Muscle layer of colon (tissue), 2 donors: ENCODE measurements around the gene SPRED2.
"Not testable (repeated sequence)": the region's sequence is repeated elsewhere in the genome, so short reads cannot be mapped to it uniquely, and the experiment has no call there.

Source experiments
- H3K27ac ChIP-seq: one replicate; pipeline ENCODE4 v1.7.0; 2013; ENCODE audit warnings: low read depth, mild to moderate bottlenecking, low read length, moderate library complexity
- H3K27me3 ChIP-seq, 2 donors: one replicate each; pipeline ENCODE4 v1.7.0; 2013; ENCODE audit warnings: low read length in 2 of 2, mild to moderate bottlenecking in 2 of 2; ENCODE audit not compliant: insufficient read depth in 2 of 2, control insufficient read depth in 1 of 2
- H3K36me3 ChIP-seq: one replicate; pipeline ENCODE4 v1.7.0; 2013; ENCODE audit warnings: mild to moderate bottlenecking, low read length; ENCODE audit not compliant: insufficient read depth
- H3K4me1 ChIP-seq: one replicate; pipeline ENCODE4 v1.7.0; 2013; ENCODE audit warnings: mild to moderate bottlenecking, low read length; ENCODE audit not compliant: insufficient read depth
- H3K4me3 ChIP-seq, 2 donors: one replicate each; pipeline ENCODE4 v1.7.0; 2013; ENCODE audit warnings: low read length in 2 of 2, low read depth in 1 of 2, mild to moderate bottlenecking in 1 of 2, moderate library complexity in 1 of 2
- H3K9ac ChIP-seq: one replicate; pipeline ENCODE4 v1.7.0; 2013; ENCODE audit warnings: low read length
- H3K9me3 ChIP-seq: one replicate; pipeline ENCODE4 v1.7.0; 2013; ENCODE audit warnings: mild to moderate bottlenecking, low read length
- donor health status: abdominal sarcoma.
- donor health status: Adenocarcinoma of cecum.

SPRED2 gene

DNA sequence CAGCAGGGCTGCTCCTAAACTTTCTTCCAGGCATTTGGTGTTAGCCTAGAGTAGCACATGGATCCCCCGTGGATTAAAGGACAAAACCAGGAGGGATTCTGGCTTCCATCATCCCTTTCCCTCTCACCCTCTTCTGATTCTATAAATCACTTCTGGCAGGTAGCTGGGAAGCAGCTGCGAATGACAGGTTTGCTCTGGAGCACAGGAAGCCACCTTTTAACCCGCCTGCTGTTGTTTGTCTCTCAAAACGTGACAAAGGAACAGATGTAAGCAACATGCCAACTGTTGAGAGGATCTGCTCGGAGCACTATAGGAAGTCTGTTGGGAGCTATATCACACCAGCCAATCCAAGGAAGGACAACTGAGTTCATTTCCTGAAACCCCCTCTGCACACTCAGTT lies 102.9 kb downstream of the SPRED2 start:
- H3K9me3 ChIP-seq, result no peaks in the 10 kb centered on the region
- no peak overlapping the region for H3K4me3 ChIP-seq
- no peaks in the 10 kb centered on the region for H3K27me3 ChIP-seq
- no peak overlapping the region for H3K27ac ChIP-seq
- no peaks in the 10 kb centered on the region for H3K4me1 ChIP-seq
- no peak overlapping the region for H3K9ac ChIP-seq
- peaks cover 17% of the 10 kb centered on the region for H3K36me3 ChIP-seq

DNA sequence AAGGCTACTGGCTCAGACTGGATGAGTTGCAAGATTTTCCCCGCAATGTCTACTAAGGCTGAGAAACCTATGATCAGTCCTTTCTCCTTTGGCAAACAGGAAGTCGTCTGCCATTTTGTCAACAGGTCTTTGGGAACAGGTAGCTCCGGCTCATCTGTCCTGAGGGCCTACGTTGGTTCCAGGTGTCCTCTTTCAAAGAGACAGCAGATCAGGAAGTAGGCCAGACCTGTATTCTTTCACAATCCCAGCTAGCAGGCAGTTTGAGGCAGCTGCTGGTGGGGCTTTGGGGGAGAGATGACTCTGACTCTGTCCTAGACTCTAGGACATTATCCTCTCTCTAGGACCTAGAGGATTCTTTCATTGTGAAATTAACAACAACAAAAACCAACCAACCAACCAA lies 106.1 kb downstream of the SPRED2 start:
- H3K27ac ChIP-seq, result no peak overlapping the region
- no peaks in the 10 kb centered on the region for H3K9me3 ChIP-seq
- no peak overlapping the region for H3K9ac ChIP-seq
- H3K4me3 ChIP-seq, result no peak overlapping the region
- peaks cover 6% of the 10 kb centered on the region for H3K36me3 ChIP-seq
- H3K27me3 ChIP-seq, result no peaks in the 10 kb centered on the region
- no peaks in the 10 kb centered on the region for H3K4me1 ChIP-seq

DNA sequence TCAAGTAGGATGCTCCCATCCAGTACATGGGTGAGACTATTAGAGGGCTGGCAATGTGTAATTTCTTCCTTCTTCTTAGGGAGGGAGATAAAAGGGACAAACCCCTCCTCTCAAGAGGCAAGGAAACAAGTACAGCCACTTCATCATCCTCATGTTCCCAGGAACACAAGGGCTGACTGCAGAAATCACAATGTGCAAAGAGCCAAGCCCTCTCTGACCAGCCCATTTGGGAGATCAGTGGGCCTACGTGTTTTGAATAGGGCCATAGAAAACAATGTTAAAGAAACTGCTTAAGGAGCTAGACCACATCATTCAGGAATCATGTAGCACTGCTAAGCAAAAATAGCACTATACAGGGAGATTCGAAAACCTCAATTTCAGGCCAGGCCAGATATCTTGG lies 107.3 kb downstream of the SPRED2 start:
- H3K9me3 ChIP-seq, result no peaks in the 10 kb centered on the region
- no peaks in the 10 kb centered on the region for H3K27me3 ChIP-seq
- no peak overlapping the region for H3K4me3 ChIP-seq
- H3K9ac ChIP-seq, result no peak overlapping the region
- peaks cover 3% of the 10 kb centered on the region for H3K4me1 ChIP-seq
- no peak overlapping the region for H3K27ac ChIP-seq
- peaks cover 6% of the 10 kb centered on the region for H3K36me3 ChIP-seq

DNA sequence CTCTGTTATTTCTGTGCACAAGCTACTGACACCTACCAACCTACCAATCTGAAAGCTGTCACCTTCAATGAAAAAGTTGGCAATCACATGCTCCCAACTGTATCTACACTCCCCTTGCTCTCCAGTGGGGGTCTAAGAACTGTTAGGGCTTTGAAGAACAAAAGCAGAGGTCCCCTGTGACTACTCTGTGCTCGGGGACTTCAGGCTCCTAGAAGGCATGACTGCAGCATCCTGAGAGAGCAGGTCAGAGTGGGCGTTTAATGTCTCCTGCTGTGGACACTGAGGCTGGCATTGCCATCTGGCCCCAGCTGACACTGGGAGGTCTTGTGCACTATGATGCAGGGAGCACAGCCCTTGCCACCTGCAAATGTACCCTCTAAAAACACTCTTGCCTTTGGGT lies 111.5 kb downstream of the SPRED2 start:
- Histone ChIP-seq H3K27ac (no peak overlapping the region), H3K9me3 (no peaks in the 10 kb centered on the region), H3K4me1 (peaks cover 7% of the 10 kb centered on the region)

DNA sequence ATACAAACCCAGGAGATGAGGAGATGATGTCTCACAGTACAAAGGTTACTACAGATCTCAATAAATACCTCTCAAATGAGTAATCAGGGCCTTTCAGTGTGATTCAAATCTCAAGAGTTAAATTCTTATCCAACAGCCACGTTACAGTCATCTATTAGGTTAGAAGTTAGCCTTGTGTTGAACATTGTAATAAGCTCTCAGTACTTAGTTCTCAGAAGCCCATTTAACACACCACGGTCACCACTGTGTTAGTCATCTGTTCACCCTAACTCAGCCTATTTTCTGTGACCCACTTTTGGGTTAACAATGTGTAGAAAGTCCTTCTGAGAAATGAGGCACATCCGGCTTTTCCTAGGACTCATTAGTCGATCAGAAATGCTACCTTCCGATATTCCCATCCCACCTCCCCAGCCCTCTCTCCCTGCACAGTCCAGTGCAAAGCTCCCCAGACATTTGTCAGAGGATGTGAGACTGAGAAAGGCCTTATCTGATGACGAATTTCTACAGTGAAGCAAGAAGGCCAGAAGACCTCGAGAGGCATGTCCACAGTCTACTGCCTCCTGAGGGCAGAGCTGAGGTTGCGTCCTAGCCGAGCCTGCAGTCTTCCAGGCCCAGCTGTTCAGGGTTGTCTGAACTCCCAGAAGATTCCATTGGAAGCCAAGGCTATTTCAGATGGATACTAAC lies 112.2 kb downstream of the SPRED2 start:
- no peaks in the 10 kb centered on the region for H3K9me3 ChIP-seq
- H3K27me3 ChIP-seq, result no peaks in the 10 kb centered on the region
- no peaks in the 10 kb centered on the region for H3K36me3 ChIP-seq
- no peak overlapping the region for H3K9ac ChIP-seq
- peaks cover 7% of the 10 kb centered on the region for H3K4me1 ChIP-seq
- no peak overlapping the region for H3K27ac ChIP-seq
- H3K4me3 ChIP-seq, result no peak overlapping the region

More for the DNA sequence above, 111.5 kb downstream of the SPRED2 start:
- no peak overlapping the region for H3K4me3 ChIP-seq
- H3K36me3 ChIP-seq, result no peaks in the 10 kb centered on the region
- no peaks in the 10 kb centered on the region for H3K27me3 ChIP-seq
- no peak overlapping the region for H3K9ac ChIP-seq

DNA sequence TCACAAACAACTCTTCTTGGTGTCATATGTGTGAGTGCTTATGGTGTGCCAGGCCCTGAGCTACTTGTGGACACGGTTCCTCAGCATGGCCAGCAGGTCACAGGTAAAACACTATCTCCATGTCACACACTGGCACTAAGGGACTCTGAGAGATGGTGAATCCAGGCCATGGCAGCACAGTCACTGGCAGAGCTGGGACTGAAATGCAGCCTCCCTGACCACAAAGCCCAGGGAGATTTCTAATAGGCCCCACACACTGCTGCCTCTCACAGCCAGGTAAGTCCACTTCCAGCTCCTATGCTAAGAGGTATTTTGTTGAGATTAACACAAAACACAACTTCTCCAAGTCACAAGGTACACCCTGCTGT lies 112.7 kb downstream of the SPRED2 start:
- Histone ChIP-seq H3K27me3 (no peaks in the 10 kb centered on the region), H3K4me1 (peaks cover 7% of the 10 kb centered on the region), H3K36me3 (no peaks in the 10 kb centered on the region), H3K9ac (no peak overlapping the region), H3K9me3 (no peaks in the 10 kb centered on the region), H3K27ac (no peak overlapping the region), H3K4me3 (no peak overlapping the region)

DNA sequence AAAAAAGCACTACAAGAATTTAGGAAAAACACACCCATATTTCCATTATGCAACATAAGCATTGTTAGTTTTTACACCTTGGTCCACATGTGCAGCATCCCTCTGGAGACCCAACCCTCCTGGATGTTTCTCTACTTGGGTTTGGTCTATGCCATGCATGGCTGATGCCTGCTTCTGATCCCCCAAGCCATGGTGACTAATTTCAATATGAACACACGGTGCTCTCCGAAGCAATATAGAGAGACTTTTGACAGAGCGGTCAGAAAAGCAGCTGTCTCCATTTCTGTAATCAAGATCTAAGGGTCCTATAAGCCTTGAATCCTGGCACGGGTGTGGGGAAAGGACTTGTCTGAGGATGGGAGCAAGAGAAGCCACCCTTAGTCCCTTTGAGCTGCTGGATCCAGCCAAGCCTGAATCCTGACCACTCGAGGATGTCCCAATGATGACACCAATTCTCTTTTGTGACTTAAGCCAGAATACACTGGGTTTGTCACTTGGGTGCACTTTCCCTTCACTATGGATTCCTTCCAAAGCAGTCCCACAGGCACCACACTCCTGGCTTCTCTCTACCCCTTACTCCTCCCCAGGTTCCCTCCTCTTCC lies 113.2 kb downstream of the SPRED2 start:
- no peaks in the 10 kb centered on the region for H3K9me3 ChIP-seq
- H3K27me3 ChIP-seq, result no peaks in the 10 kb centered on the region
- no peak overlapping the region for H3K27ac ChIP-seq
- H3K9ac ChIP-seq, result no peak overlapping the region
- H3K36me3 ChIP-seq, result no peaks in the 10 kb centered on the region
- H3K4me1 ChIP-seq, result peaks cover 7% of the 10 kb centered on the region
- no peak overlapping the region for H3K4me3 ChIP-seq

DNA sequence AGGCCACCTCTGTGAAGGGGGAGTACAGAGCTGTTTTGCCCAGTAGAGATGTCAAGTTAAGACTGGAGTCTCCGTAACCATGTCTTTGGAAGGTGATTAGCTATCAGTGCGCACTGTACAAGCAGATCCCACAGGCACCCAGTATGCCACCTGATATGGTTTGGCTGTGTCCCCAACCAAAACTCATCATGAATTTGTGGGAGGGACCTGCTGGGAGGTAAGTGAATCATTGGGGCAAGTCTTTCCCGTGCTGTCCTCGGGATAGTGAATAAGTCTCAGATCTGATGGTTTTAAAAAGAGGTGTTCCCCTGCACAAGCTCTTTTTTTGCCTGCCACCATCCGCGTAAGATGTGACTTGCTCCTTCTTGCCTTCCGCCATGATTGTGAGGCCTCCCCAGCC lies 114.6 kb downstream of the SPRED2 start:
- Histone ChIP-seq H3K27ac (no peak overlapping the region), H3K36me3 (peaks cover 10% of the 10 kb centered on the region), H3K27me3 (no peaks in the 10 kb centered on the region), H3K9ac (no peak overlapping the region), H3K4me3 (no peak overlapping the region), H3K4me1 (peaks cover 7% of the 10 kb centered on the region), H3K9me3 (no peaks in the 10 kb centered on the region)

DNA sequence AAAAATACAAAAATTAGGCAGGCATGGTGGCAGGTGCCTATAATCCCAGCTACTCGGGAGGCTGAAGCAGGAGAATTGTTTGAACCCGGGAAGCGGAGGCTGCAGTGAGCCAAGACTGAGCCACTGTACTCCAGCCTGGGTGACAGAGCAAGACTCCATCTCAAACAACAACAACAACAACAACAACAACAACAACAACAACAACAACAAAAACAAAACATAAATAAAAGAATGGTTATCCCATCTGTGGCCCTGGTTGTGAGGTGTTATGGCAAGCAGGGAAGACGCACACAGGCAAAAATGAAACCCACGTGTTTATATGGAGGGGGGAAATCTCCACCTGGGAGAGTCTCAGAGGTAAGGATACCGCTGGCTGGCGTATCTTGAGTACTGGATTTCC lies 115.0 kb downstream of the SPRED2 start:
- H3K36me3 ChIP-seq, result peaks cover 15% of the 10 kb centered on the region
- H3K9ac ChIP-seq, H3K27ac ChIP-seq, H3K4me1 ChIP-seq, H3K9me3 ChIP-seq, H3K27me3 ChIP-seq, H3K4me3 ChIP-seq: not testable (repeated sequence)

DNA sequence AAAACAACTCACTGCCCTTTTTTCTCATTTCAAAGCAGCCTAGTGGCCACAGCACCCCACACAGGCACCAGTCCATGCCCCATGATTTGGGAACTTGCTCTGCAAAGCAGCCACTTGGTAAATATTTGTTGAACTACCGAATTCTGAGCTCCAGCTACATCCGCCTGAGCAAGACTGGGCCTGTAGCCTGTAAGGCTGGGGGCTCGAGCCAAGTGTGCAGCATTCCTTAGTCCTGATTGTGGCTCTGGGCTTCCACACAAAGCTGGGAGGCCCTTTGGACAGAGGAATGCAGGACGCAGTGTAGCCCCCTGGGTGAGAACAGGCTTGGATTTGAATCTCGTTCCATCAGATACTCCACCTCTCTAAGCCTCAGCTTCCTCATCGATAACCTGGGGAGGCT lies 116.3 kb downstream of the SPRED2 start:
- Histone ChIP-seq H3K36me3 (peaks cover 20% of the 10 kb centered on the region), H3K4me1 (peaks cover 7% of the 10 kb centered on the region), H3K4me3 (no peak overlapping the region), H3K27me3 (no peaks in the 10 kb centered on the region), H3K27ac (no peak overlapping the region), H3K9ac (no peak overlapping the region), H3K9me3 (no peaks in the 10 kb centered on the region)

DNA sequence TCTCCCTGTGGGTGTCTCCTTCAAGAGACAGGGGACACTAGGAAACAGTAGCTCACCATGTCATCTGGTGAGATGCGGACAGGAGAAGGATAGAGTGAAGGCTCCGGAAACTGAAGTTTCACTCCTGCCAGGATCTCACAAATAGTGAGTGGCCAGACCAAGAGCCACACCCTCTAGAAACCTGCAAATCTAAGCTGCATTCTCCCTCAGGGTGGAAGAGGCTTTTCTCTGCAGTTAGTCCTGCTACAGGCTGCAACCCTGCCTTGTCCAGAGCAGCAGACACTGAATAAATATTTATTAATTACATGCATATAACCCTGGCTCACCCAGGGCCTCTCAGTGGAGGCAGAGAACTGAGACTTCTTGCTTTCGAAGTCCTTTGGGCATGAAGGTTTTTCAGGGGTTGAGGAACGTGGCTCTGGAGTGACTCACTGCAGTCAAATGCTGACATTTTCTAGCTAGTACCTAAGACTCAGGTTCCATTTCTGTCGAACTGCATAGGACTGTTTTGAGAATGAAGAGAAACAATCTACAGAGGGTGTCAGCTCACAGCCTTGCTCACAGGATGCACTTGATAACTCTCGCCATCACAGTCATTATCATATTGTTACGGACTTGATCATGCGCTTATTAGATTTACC lies 117.5 kb downstream of the SPRED2 start:
- Histone ChIP-seq H3K36me3 (peaks cover 20% of the 10 kb centered on the region), H3K4me3 (no peak overlapping the region), H3K27ac (no peak overlapping the region), H3K9ac (no peak overlapping the region), H3K4me1 (peaks cover 6% of the 10 kb centered on the region), H3K9me3 (no peaks in the 10 kb centered on the region), H3K27me3 (no peaks in the 10 kb centered on the region)

DNA sequence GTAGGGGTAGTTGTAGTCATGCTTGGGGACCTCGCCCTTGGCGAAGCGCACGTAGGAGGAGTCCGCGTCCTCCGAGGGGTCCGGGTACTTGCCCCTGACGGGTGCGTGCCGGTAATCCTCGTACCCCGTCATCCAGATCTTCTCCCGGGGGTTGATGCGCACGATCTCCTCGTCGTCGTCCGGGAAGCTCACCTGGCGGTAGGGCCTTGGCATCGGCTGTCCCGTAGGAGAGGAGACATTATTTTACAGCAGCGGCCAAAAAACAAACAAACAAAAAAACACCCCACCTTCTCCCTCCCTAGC lies 118.5 kb downstream of the SPRED2 start:
- no peak overlapping the region for H3K4me3 ChIP-seq
- peaks cover 12% of the 10 kb centered on the region for H3K4me1 ChIP-seq
- no peaks in the 10 kb centered on the region for H3K9me3 ChIP-seq
- H3K9ac ChIP-seq, result no peak overlapping the region
- H3K27ac ChIP-seq, result no peak overlapping the region
- no peaks in the 10 kb centered on the region for H3K27me3 ChIP-seq
- H3K36me3 ChIP-seq, result peaks cover 20% of the 10 kb centered on the region
